ENCODE data around the gene ANAPC2.

- TF ChIP-seq, protein P1, sequence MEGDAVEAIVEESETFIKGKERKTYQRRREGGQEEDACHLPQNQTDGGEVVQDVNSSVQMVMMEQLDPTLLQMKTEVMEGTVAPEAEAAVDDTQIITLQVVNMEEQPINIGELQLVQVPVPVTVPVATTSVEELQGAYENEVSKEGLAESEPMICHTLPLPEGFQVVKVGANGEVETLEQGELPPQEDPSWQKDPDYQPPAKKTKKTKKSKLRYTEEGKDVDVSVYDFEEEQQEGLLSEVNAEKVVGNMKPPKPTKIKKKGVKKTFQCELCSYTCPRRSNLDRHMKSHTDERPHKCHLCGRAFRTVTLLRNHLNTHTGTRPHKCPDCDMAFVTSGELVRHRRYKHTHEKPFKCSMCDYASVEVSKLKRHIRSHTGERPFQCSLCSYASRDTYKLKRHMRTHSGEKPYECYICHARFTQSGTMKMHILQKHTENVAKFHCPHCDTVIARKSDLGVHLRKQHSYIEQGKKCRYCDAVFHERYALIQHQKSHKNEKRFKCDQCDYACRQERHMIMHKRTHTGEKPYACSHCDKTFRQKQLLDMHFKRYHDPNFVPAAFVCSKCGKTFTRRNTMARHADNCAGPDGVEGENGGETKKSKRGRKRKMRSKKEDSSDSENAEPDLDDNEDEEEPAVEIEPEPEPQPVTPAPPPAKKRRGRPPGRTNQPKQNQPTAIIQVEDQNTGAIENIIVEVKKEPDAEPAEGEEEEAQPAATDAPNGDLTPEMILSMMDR (IDR thresholded peaks at IDR 0.05; ENCODE audit: low read depth, low read length) = no peak
- TF ChIP-seq POLR2A (IDR thresholded peaks at IDR 0.05; ENCODE audit: extremely low read depth, insufficient read length) = no peak
- TF ChIP-seq, protein P2, sequence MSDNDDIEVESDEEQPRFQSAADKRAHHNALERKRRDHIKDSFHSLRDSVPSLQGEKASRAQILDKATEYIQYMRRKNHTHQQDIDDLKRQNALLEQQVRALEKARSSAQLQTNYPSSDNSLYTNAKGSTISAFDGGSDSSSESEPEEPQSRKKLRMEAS (IDR thresholded peaks at IDR 0.05; ENCODE audit: low read depth, low read length) = no peak
Observed at GRCh38 chr9:137232101-137232500, 43.7 kb upstream of the ANAPC2 start.
